Stimulated activated naive CD4-positive, alpha-beta T cell (primary cell): ENCODE results near the gene CACHD1.

Source experiments
- DNase-seq, 6 experiments: peaks; one replicate each; lab custom pipeline; 2025; lab: John Stamatoyannopoulos, UW

Gene CACHD1

DNA sequence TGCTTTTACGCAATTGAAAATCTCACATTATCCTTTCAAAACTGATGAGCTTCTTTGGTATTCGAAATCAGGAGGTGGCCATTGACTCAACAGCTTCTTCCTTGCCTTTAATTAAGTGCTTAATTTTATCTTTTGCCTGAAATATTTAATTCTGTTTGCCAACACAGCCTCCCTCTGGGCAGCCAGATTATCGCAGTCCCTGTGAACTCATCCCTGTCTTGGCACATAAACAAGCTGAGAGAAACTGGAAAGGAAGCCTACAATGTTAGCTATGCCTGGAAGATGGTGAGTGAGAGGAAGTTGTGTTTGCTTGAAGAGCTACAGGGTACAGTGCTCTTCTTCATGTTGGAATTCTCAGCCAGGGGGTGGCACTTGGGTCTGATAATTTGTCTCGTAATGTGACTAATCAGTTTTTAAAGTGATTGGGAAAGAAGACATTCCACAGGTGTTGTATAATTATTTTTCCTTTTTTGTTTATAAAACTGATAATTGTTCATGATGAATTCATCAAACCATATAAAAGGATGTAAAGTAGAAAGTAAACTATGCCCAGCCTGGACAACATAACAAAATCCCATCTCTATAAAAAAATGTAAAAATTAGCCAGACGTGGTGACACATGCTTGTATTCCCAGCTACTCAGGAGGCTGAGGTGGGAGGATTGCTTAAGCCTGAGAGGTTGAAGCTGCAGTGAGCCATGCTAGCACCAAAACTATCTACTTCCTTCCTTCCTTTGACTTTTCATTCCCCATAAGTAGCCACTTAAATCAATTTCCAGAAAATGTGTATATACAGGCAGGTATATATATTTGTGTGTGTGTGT is 184.8 kb downstream of the CACHD1 start:
- DNase-seq: peak in 1 of 6 experiments; percentile 9

DNA sequence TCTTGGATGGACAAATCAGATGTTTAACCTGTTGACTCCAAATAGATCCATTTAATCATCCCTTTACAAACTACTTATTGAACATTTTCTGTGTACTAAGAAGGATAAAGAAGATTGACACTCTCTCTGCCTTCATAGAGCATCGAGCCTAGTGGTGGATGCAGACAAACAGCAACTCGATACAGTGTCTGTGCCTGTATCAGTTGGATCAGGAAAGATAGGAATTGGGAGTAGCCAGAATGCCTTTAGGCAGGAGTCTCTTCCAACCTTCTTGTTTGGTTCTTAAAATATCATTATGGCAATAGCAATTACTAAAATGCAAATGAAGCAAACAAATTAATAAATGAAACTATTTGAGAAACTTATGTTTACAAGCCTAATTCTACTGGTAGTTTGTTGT is 185.9 kb downstream of the CACHD1 start:
- no peak for DNase-seq

DNA sequence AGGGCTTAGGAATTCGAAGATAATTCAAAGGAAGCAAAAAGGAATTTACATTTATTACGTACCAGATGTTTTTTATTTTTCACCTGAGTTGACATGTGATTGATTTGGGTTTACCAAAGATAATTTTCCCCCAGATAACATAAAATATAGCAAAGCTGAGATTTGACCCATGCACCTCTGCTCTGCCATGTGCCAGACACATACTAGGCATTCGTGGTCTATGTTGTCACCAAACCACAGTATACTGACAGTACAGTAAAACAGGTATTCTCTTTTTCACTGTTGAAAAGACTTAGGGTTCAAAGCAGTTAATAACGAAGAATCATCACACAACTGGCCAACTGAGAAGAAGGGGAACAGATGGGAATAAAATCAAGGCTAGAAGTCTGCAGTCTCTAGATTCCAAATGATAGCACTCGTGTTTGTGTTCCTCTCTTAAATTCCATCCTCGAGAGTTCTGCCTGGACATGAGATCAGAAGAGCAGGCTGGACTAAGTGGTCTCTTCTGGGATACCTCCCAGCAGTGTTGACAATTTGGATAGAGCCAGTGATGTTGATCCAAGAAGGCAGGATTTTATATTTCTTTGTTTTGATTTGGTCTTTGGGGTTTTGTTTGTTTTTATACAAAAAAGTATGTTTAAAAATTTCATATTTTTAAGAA is 189.7 kb downstream of the CACHD1 start:
- DNase-seq: no peak

DNA sequence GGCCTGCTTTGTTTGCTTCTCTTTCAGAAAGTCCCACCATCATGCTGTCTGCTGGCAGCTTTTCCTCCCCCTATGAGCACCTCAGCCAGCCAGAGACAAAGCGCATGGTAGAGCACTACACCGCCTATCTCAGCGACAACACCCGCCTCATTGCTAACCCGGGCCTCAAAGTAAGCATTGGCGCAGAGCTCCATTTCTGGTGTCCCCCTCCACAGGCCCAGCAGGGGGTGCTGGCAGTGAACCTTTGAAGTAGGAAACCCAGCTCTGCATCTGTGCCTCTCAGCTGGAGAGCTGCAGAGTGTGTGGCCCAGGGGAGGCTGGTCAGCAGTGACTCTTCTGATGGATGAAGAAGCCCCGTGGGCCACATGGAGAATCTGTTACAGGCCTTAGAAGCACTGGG is 193.7 kb downstream of the CACHD1 start:
- no peak for DNase-seq

DNA sequence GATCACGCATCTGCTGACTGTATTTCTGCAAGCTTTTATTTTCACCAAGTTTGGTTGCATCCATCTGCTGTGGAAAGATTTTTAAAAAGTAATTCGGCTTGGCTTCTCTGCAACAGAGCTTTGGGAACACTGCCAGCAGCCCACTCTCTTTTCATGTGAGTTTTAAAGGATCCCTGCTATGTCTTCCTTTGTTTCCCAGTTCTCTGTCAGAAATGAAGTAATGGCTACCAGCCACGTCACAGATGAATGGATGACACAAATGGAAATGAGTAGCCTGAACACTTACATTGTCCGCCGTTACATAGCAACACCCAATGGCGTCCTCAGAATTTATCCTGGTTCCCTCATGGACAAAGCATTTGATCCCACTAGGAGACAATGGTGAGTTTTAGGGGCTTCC is 194.4 kb downstream of the CACHD1 start:
- no peak for DNase-seq

DNA sequence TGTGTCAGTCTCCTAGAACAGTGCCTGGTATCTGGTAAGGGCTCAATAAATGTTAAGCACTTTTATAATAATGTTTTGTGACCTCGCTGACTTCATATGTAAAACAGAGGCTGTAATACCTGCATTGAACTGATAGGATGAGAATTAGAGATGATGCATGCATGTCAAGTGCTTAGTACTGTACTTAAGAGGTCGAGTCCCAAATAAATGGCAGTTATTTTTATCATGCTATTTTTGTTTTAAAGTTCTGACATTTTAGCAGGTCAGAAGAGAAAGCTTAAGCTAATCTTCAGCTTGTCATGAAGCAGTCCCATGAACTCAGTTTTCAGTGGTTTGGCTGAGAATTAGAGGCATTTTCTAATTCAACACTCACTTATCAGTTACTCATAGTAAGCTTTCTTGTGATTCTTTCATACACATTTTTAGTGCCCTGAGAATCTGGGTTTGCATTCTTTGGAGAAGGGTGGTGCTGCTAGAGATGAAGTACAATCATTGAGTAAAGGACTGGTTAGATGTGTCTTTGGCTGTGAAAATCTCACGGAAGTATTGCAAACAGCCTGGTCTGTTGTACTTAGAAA is 199.3 kb downstream of the CACHD1 start:
- no peak for DNase-seq

DNA sequence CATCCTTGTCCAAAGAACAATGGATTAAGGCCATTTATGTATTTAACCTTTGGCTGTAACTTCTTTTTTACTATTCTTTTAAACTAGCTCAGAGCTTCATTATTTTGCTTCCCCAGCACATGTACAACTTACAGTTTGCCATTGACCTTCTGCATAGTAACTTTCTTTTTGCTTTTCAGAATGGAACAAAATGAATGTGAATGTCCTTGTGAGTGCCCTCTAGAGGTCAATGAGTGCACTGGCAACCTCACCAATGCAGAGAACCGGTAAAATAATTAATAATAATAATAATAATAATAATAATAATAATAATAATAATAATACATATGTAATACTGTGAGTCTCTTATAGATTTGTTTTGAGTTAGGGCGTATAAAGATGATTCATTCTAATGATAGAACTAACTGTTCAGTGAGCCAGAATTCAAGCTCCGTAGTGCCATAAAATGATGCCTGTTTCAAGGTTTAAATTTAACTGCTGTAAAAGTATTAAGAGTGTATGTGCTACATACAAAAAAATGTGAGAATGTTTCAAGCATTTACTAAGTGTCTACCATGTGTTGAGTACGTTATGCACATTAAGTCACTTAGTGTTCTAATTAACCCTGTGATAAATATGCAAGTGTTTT is 205.9 kb downstream of the CACHD1 start:
- peak in 2 of 6 experiments; percentile 13 to 18 for DNase-seq

DNA sequence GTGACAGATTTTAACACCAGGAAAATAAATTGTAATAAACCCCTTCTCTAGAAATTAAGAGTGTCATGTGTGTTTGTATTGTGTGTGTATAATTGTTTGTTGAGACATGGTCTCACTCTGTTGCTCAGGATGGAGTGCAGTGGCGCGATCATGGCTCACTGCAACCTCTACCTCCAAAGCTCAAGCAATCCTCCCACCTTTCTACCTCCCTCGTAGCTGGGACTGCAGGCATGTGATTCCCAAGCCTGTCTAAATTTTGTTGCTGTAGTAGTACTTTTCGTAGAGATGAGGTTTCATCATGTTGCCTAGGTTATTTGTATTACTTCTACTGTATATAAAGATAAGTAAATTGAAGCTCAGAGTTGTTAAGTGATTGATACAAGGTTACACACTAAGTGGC is 206.5 kb downstream of the CACHD1 start:
- no peak for DNase-seq

DNA sequence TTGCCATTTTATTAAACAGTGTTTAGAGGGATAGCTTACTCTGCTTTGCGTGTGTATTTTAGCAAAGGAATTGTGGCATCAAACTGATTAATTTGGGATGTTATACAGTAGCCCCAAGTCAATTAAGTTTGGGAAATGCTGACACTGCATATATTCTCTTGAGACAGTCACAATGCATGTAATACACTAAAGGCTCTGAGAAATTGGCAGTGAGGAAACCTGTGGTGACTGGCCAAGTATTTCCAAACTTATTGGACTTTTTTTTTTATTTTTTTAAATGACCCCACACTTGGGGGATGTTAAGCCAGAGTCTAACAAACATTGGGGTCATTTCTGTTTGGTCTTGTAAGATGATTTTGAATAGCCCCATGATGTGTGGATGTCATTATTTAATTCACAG is 207.6 kb downstream of the CACHD1 start:
- no peak for DNase-seq

DNA sequence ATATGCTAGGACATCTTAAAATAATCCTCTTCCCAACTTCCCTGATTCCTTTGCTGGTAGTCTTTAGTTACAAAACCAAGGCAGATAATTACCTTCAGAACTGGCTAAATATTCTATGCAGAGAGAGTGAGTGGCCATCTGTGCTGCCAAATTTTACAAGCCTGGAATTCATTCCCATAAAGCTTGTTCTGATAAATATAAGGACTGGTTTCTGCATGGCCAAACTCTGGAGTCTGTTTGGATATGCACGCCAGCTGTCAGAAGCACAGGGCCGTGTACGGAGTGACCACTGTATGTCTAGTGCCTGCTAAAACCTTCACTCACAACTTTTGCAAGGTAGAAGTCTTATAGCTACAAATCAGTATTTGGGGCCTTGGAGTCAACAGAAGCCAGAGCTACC is 208.4 kb downstream of the CACHD1 start:
- no peak for DNase-seq

DNA sequence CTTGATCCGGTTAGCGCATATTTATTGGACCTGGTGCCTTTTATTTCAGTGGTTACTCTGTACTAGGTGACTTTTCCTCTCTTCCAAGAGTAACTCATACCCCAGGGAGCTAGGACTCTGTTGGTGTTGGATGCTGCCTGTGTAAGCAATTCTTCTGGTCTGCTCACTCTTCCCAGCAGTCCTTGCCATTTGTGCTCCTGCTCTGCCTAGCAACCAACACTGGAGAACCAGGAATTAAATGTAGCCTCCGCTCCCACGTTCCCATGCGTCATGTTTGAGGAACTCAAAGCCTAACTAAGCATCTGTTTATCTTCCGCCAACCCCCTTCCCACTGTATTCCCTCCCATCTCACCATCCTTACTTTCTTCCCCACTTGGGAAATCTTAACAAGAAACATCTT is 209.2 kb downstream of the CACHD1 start:
- DNase-seq: no peak

DNA sequence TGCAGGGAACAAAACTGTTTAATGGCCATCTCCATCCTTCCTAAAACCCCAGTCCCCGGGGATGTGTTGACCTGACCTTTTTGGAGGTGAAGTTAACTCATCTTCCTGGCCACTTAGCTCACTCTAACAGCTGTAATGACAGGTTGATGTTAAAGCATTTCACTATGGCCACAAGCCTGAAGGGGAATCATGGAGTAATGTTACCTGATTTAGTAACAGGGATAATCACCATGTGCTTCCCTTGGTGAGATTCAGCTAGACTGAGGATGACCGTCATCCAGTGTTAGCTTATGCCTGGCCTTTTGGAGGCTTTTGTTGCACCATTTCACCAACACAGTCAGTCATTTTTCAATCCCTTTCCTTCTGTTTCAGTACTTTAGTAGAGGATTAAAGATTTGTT is 210.7 kb downstream of the CACHD1 start:
- DNase-seq: no peak

DNA sequence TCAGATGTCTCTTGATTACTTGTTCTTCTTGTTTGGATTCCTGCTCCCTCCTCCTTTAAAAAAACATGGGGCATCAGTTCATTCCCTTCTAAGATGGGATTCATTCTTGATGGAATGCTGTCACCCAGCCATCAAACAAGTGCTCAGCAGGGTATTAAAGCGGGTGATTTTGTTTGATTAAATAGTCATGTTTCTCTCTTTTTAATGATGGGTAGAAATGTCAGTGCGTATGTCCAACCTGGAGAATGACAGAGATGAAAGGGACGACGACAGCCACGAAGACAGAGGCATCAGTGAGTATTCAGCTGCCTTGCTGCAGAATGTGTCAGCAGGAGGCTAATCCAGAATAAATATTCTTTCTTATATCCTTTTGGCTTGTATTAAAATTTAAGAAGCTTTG is 211.1 kb downstream of the CACHD1 start:
- no peak for DNase-seq

DNA sequence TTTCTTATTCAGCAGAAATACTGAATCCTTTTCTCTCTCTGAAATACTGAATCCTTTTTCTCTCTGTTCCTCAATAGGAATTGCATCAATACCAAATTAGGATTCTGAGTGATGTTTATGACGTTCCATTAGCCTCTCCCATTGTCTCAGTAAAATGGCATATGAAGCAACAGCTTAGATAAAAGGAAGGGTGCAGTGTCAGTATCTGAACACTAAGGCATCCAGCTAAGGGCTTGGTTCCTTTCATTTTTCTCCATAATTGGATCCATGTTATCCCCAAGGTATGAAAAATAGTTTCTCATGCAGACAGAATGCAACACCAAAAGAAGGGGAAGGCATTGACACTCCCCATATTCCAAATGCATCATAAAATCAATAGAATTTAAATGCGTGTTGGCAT is 213.5 kb downstream of the CACHD1 start:
- no peak for DNase-seq

DNA sequence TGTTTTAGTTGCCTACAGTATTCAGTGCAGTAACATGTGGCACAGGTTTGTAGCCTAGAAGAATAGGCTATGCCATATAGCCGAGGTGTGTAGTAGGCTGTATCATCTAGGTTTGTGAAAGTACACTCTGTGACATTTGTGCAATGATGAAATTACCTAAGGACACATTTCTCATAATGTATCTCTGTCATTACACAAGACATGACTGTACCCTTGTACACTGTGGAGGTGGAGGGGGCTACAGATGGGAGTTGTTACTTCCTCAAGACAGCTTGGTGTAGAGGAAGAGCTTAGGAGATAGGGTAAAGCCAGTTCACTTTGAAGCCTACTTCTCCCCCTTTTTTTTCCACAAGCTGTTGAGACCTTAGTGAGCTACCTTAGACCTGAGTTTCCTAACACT is 215.3 kb downstream of the CACHD1 start:
- DNase-seq: no peak

DNA sequence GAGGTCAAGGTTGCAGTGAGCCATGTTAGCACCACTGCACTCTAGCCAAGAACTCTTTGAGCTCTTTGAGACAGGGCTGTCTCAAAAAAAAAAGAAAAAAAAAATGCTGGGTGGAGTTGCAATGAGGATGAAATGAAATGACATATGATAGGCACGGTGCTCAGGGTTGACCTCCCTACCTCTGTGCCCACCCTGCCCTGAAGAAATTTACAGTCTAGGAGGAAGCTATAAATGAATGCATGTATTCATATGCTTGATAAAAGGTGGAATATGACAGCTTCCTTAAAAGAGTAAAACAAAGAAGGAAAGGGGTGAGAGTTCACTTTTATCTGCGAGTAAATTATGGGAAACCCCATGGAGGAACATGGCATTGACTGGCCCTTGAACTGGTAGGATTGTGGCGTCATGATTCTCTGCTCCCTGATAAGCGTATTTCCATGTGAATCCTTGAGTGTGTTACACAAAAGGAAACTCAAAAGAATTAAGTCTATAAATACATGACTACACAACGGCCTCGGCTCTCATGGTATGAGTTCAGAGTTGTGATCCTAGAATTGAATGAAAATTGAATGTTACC is 215.9 kb downstream of the CACHD1 start:
- no peak for DNase-seq

DNA sequence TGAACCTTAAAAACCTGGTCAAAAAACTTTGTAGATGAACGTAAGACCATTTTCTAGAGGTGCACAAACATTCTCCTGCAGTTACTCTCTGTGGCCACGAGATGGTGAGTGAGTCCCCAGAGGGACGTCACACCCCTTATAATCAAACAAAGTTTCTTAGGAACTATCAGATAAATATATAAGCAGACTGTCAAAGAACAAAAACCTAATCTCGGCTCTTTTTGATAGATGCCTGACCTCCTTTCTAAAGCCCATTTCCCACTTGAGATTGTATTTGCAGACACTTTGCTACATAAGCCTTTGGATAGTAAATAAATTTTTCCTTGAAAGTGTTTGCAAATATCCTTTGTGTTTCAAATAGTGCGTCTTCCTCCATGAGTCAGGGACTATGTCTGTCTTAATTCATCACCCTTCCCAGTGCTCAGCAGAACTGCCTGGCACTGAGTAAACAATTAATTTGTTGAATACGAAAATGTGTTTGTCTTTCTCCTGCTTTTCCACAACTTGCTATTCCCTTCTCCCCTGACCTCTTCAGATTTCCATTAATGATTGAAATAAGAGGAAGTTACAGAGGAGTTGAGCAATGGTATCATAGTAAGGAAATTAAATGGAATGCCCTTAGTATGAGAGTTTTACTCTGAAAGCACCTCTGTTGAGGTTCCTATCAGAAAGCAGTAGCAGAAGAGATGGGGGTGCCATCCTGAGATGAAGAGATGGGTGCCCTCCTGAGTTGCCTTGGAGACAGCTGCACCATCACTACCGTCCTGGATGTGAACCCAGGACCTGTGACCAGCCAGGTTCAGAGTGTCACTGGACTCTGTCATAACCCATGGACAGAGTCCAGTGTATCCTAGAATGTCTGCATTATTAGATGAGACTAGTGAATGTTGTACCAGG is 217.1 kb downstream of the CACHD1 start:
- DNase-seq: peak in 3 of 6 experiments; percentile 19 to 53 (median 31)

DNA sequence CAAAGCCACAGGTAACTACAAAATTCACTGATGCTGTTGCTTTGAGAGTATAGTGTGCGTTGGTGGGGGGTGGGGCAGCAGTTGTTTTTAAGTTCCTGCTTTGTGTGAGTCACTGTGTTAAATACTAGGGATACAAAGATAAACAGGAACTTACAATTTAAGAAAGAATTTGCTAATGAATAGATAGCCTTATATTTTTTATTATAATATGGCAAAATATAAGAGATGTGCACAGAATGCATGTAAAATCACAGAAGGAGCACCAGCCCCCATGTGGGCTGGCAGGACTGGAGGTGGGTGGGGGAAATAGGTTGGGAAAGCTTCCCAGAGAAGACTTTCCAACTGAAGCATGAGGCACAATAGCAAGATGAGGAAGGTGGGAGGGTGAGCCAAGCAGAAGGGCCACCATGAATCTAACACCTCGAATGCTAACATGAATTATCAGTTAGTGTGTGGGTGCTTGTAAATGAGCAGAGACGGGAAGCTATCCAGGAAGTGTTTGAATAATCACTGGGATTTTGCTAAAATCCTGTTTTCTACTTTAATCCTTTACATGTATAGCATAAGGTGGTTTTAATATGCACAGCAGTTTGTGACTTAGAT is 217.9 kb downstream of the CACHD1 start:
- no peak for DNase-seq

DNA sequence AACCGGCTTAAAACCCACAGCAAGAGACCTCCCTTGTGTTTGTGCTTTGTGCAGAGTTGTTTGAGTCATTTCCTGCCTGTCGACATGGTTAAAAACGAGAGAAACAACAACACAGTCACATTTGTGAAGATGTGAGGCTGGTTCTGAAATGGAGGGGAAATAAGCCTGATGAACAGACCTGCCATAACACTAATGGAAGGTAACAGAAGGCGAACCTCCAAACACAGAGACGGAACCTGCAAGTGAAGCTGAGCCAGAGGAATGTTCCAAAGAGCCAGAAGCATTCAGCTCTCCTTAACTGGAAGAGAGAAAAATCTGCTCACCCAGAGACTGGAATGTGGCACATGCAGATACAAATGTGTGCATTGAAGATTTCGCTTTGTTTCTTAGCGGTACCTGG is 221.7 kb downstream of the CACHD1 start:
- no peak for DNase-seq

DNA sequence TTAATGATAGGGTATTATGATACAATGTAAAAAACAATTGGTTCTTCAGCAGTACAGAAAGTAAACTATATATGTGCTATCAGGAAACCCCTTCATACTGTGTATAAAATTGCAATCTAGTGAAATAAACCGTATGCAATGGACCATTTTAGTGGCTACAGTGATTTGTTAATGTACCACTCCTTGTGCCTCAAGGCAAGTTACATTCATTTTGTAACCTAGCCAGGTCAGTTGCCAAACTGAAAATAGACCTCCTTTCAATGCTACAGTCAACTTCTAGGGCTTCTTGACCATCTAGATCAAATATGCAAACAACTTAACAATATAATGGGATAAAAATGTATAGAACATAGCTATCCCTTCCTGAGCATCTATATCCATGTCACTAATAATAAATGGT is 223.0 kb downstream of the CACHD1 start:
- no peak for DNase-seq

DNA sequence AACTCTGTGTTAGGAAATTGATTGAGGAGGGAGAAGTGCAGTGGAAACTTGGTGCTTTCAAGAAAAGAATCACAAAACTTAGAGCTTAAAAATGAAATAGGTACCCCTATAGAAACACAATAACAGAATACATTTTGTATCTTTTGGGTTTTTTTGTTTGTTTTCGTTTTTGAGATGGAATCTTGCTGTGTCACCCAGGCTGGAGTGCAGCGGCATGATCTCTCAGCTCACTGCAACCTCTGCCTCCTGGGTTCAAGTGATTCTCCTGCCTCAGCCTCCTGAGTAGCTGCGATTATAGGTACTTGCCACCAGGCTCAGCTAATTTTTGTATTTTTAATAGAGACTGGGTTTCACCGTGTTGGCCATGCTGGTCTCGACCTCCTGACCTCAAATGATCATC is 223.5 kb downstream of the CACHD1 start:
- no peak for DNase-seq
